H1 (cell line): Measurements from ENCODE around the gene ELSPBP1. TPM values are rescaled to one million over a fixed set of nuclear protein-coding genes. Genes with fewer than 3 reads are reported as not detected.

Experiments used
- CTCF ChIA-PET: fragments of 300-600 bp; sonication (Branson Sonifier 250); formaldehyde crosslinking; loops from one replicate; lab custom pipeline; 2021; ENCODE audit not compliant: partially characterized antibody; lab: Charles Lee
- POLR2A ChIA-PET: fragments of 300-600 bp; sonication (Branson Sonifier 250); formaldehyde crosslinking; loops from one replicate; lab custom pipeline; 2021; ENCODE audit warnings: inconsistent platforms; ENCODE audit not compliant: partially characterized antibody; lab: Charles Lee
- DNase-seq, 2 experiments: peaks; one replicate each; pipeline versions ENCODE4 v3.0.0 to v3.0.0-alpha.2; 2010 to 2022; ENCODE audit warnings: low spot score in 2 of 2, low read depth in 1 of 2, mixed read lengths in 1 of 2
- FAIRE-seq: peaks from 2 replicates; lab custom pipeline; 2011; peaks lifted over from hg19 to GRCh38; lab: Jason Lieb, UNC
- H2AFZ ChIP-seq: 2 replicates; pipeline ENCODE4 v1.8.1; 2012; ENCODE audit warnings: low read length, inconsistent platforms
- H2AK5ac ChIP-seq: 2 replicates; pipeline ENCODE4 v1.6.1; 2013; ENCODE audit warnings: low read depth, low read length
- H2BK120ac ChIP-seq: replicated peaks from 2 replicates; pipeline ENCODE3; 2013; ENCODE audit warnings: low read depth, low read length, inconsistent platforms
- H2BK12ac ChIP-seq: 2 replicates; pipeline ENCODE4 v1.6.1; 2013; ENCODE audit warnings: low read depth, low read length
- H2BK15ac ChIP-seq: 2 replicates; pipeline ENCODE4 v1.6.1; 2013; ENCODE audit warnings: low read length
- H2BK20ac ChIP-seq: 2 replicates; pipeline ENCODE4 v1.6.1; 2013; ENCODE audit warnings: low read length
- H2BK5ac ChIP-seq: 2 replicates; pipeline ENCODE4 v1.6.1; 2013; ENCODE audit warnings: low read depth, low read length
- H3K14ac ChIP-seq: 2 replicates; pipeline ENCODE4 v1.6.1; 2013; ENCODE audit warnings: inconsistent platforms; ENCODE audit not compliant: insufficient read length
- H3K18ac ChIP-seq: 2 replicates; pipeline ENCODE4 v1.6.1; 2013; ENCODE audit warnings: low read length; ENCODE audit errors: extremely low read depth
- H3K23ac ChIP-seq: 2 replicates; pipeline ENCODE4 v1.6.1; 2013; ENCODE audit warnings: inconsistent platforms; ENCODE audit not compliant: insufficient read length
- H3K23me2 ChIP-seq: 2 replicates; pipeline ENCODE4 v1.6.1; 2013; ENCODE audit warnings: low read depth, low read length
- H3K27ac ChIP-seq: 2 replicates; pipeline ENCODE4 v1.6.1; 2011; ENCODE audit warnings: low read depth, low read length, inconsistent platforms
- H3K27me3 ChIP-seq, 4 experiments: replicated peaks in 1 of 4; 1 replicate in 1 of 4; 2 replicates in 3 of 4; pipeline versions ENCODE4 v1.6.1 to v1.8.1; 2011 to 2013; ENCODE audit warnings: low read length in 3 of 4, mild to moderate bottlenecking in 3 of 4, inconsistent platforms in 2 of 4, mixed read lengths in 2 of 4, moderate library complexity in 1 of 4; ENCODE audit not compliant: control insufficient read depth in 3 of 4, insufficient read depth in 3 of 4; ENCODE audit errors: extremely low read depth in 1 of 4
- H3K36me3 ChIP-seq, 4 experiments: 2 replicates each; pipeline versions ENCODE4 v1.6.1 to v1.8.1; 2011 to 2013; ENCODE audit warnings: mild to moderate bottlenecking in 4 of 4, low read length in 3 of 4, moderate library complexity in 2 of 4, control low read depth in 1 of 4, inconsistent platforms in 1 of 4; ENCODE audit not compliant: insufficient read depth in 4 of 4, control insufficient read depth in 2 of 4
- H3K4ac ChIP-seq: replicated peaks from 2 replicates; pipeline ENCODE3; 2013; ENCODE audit warnings: low read length, low read depth, mixed read lengths, inconsistent platforms; ENCODE audit not compliant: insufficient read length
- H3K4me1 ChIP-seq, 4 experiments: replicated peaks in 1 of 4; 1 replicate in 1 of 4; 2 replicates in 3 of 4; pipeline versions ENCODE4 v1.6.1 to v1.8.1; 2011 to 2013; ENCODE audit warnings: low read length in 3 of 4, inconsistent platforms in 2 of 4, mixed read lengths in 1 of 4; ENCODE audit not compliant: insufficient read depth in 4 of 4, control insufficient read depth in 3 of 4
- H3K4me2 ChIP-seq, 2 experiments: 2 replicates each; pipeline versions ENCODE4 v1.6.1 to v1.8.1; 2011 to 2013; ENCODE audit warnings: low read depth in 2 of 2, low read length in 2 of 2, control low read depth in 1 of 2, inconsistent platforms in 1 of 2, mild to moderate bottlenecking in 1 of 2; ENCODE audit not compliant: insufficient read depth in 1 of 2
- H3K4me3 ChIP-seq, 4 experiments: fragments of 200-600, 300-600 bp in 1 of 4; sonication (generic), shearing (Covaris generic), sonication (Bioruptor Twin) in 1 of 4; 2 replicates each; pipeline versions ENCODE4 v1.5.1 to v1.8.1; 2011 to 2016; ENCODE audit warnings: low read length in 4 of 4, low read depth in 3 of 4, control low read depth in 2 of 4, inconsistent platforms in 2 of 4, mild to moderate bottlenecking in 2 of 4, mixed read lengths in 1 of 4, moderate library complexity in 1 of 4; ENCODE audit not compliant: insufficient read depth in 2 of 4; ENCODE audit errors: extremely low read depth in 1 of 4
- H3K56ac ChIP-seq: replicated peaks from 2 replicates; pipeline ENCODE3; 2013; ENCODE audit warnings: low read depth, mild to moderate bottlenecking, mixed read lengths, low read length, inconsistent platforms; ENCODE audit not compliant: insufficient read length
- H3K79me1 ChIP-seq: 2 replicates; pipeline ENCODE4 v1.6.1; 2013; ENCODE audit warnings: low read depth, low read length, control low read depth
- H3K79me2 ChIP-seq, 2 experiments: 2 replicates each; pipeline versions ENCODE4 v1.6.1 to v1.8.1; 2012 to 2013; ENCODE audit warnings: low read length in 2 of 2, mild to moderate bottlenecking in 2 of 2, inconsistent platforms in 1 of 2; ENCODE audit not compliant: insufficient read depth in 2 of 2, control insufficient read depth in 1 of 2
- H3K9ac ChIP-seq, 4 experiments: replicated peaks in 1 of 4; 1 replicate in 1 of 4; 2 replicates in 3 of 4; pipeline versions ENCODE4 v1.6.1 to v1.8.1; 2011 to 2013; ENCODE audit warnings: low read depth in 3 of 4, low read length in 3 of 4, control low read depth in 2 of 4, mild to moderate bottlenecking in 2 of 4, moderate library complexity in 2 of 4, inconsistent platforms in 1 of 4; ENCODE audit errors: extremely low read depth in 1 of 4
- H3K9me3 ChIP-seq, 2 experiments: 2 replicates each; pipeline versions ENCODE4 v1.6.1 to v1.8.1; 2012 to 2013; ENCODE audit warnings: mild to moderate bottlenecking in 2 of 2, moderate library complexity in 2 of 2, control low read depth in 1 of 2, inconsistent platforms in 1 of 2, low read depth in 1 of 2, low read length in 1 of 2, mixed read lengths in 1 of 2; ENCODE audit not compliant: insufficient read depth in 2 of 2
- H4K20me1 ChIP-seq, 2 experiments: replicated peaks in 1 of 2; 2 replicates each; pipeline versions ENCODE3 to v1.8.1; 2011 to 2013; ENCODE audit warnings: inconsistent platforms in 2 of 2, low read length in 2 of 2, mild to moderate bottlenecking in 1 of 2; ENCODE audit not compliant: insufficient read depth in 2 of 2, control insufficient read depth in 1 of 2
- H4K5ac ChIP-seq: 2 replicates; pipeline ENCODE4 v1.6.1; 2013; ENCODE audit warnings: low read length, low read depth, mixed read lengths, inconsistent platforms; ENCODE audit not compliant: insufficient read length
- H4K8ac ChIP-seq: 2 replicates; pipeline ENCODE4 v1.8.0; 2013; ENCODE audit warnings: mild to moderate bottlenecking, moderate library complexity, low read length, inconsistent platforms; ENCODE audit not compliant: insufficient read depth; ENCODE audit errors: extremely low read depth
- H4K91ac ChIP-seq: replicated peaks from 2 replicates; pipeline ENCODE3; 2013; ENCODE audit warnings: low read length, mixed read lengths, inconsistent platforms; ENCODE audit not compliant: insufficient read length
- BCL11A ChIP-seq, 2 experiments: IDR thresholded peaks; one replicate each; pipeline ENCODE4 v1.6.1; 2011; ENCODE audit warnings: low read depth in 2 of 2, low read length in 2 of 2, mild to moderate bottlenecking in 2 of 2
- CEBPB ChIP-seq: IDR thresholded peaks from 2 replicates; pipeline ENCODE4 v1.6.1; 2012; ENCODE audit warnings: low read depth, low read length
- FOSL1 ChIP-seq: IDR thresholded peaks from 2 replicates; pipeline ENCODE4 v1.6.1; 2011; ENCODE audit warnings: mild to moderate bottlenecking, low read depth, low read length, moderate library complexity; ENCODE audit not compliant: insufficient read depth
- RAD21 ChIP-seq, 2 experiments: IDR thresholded peaks in 1 of 2; conservative IDR thresholded peaks in 1 of 2; 2 replicates each; pipeline ENCODE4 v1.6.1; 2011; ENCODE audit warnings: low read depth in 2 of 2, low read length in 2 of 2, improper control_type of control experiment in 1 of 2, inconsistent platforms in 1 of 2, mild to moderate bottlenecking in 1 of 2, moderate library complexity in 1 of 2
- SAP30 ChIP-seq: fragments of 300-600 bp; sonication (generic); IDR thresholded peaks from 2 replicates; pipeline ENCODE4 v1.7.1; 2012; ENCODE audit warnings: low read length, moderate library complexity, mild to moderate bottlenecking, inconsistent platforms; ENCODE audit not compliant: insufficient read depth, insufficient replicate concordance
- TEAD4 ChIP-seq: IDR thresholded peaks from 2 replicates; pipeline ENCODE4 v1.6.1; 2012; ENCODE audit warnings: low read depth, low read length, inconsistent platforms, mixed read lengths
- WGBS, 2 experiments: shearing (Covaris generic) in 1 of 2; methylation state at CpG; one replicate each; pipeline versions ENCODE4 v1.1.6 to v1.1.7; 2013 to 2015; ENCODE audit warnings: low lambda C conversion rate in 2 of 2, mixed read lengths in 2 of 2, inconsistent platforms in 1 of 2, low coverage in 1 of 2, missing lambda C conversion rate in 1 of 2; ENCODE audit not compliant: insufficient replicate concordance in 2 of 2, insufficient coverage in 1 of 2, insufficient read length in 1 of 2; ENCODE audit errors: extremely low coverage in 1 of 2, missing lambda C conversion rate in 1 of 2; 5-methylcytosine and 5-hydroxymethylcytosine counted together
- polyA plus RNA-seq, 7 experiments: library from polyadenylated mRNA; depleted of rRNA in 3 of 7; stranded (reverse) in 5 of 7; unstranded in 2 of 7; fragments of >200 nt in 5 of 7; fragments of 200-250 nt in 2 of 7; gene quantifications; 1 replicate in 5 of 7; 2 replicates in 1 of 7; 4 replicates in 1 of 7; pipeline versions ENCODE4 v1.2.1 to v1.2.3, GENCODE V29; 2011 to 2013; ENCODE audit warnings: missing spikeins in 2 of 7, mixed read lengths in 2 of 7
- total RNA-seq: library from RNA; stranded (reverse); fragmentation: NEBNext Ultra II Directional; extraction: Animal tissue kit (Norgen Biotek cat#: 25700); gene quantifications from 2 replicates; pipeline ENCODE4 v1.2.1, GENCODE V29; 2021
- TF ChIP-seq, protein P1 (sequence below), 3 experiments: IDR thresholded peaks; 1 replicate in 2 of 3; 2 replicates in 1 of 3; pipeline versions ENCODE4 v1.5.1 to v1.6.1; 2011; ENCODE audit warnings: low read length in 3 of 3, mild to moderate bottlenecking in 3 of 3, inconsistent platforms in 2 of 3, low read depth in 1 of 3, moderate library complexity in 1 of 3; ENCODE audit not compliant: insufficient read depth in 1 of 3; ENCODE audit errors: control extremely low read depth in 1 of 3

Gene ELSPBP1
- total and polyA plus RNA-seq, 2 of the 8 experiments (the other 6 are each of a cell fraction or from before 2014, with no cell fraction given): not detected

GRCh38 chr19:48000846-48001245, 6.4 kb downstream of the ELSPBP1 start:
- H3K4ac ChIP-seq: no peak overlapping the region
- peaks cover 4% of the 10 kb centered on the region; the same call in 1 of the 2 replicates for H3K23me2 ChIP-seq
- no peak overlapping the region for H3K18ac ChIP-seq
- DNase-seq: peak in 1 of 2 experiments; percentile 1
- no peaks in the 10 kb centered on the region for H3K4me1 ChIP-seq
- no peak overlapping the region for H2BK120ac ChIP-seq
- H3K14ac ChIP-seq: no peak overlapping the region
- H3K9ac ChIP-seq: no peak overlapping the region
- H2BK20ac ChIP-seq: no peak overlapping the region
- ChIA-PET POLR2A (no interaction called here), CTCF (interaction anchor here (0.7 to 1.4 kb wide), 5 partner anchors 11 to 109 kb away, joined by 3 to 5 read pairs (median 3); partner anchors contain the start of gene PLA2G4C)
- no peaks in the 10 kb centered on the region for H3K36me3 ChIP-seq
- H2BK5ac ChIP-seq: no peak overlapping the region
- H3K9me3 ChIP-seq: no peaks in the 10 kb centered on the region
- no peak overlapping the region for H2AFZ ChIP-seq
- H3K56ac ChIP-seq: no peak overlapping the region
- no peak overlapping the region for H2BK12ac ChIP-seq
- H3K27ac ChIP-seq: no peak overlapping the region
- H3K27me3 ChIP-seq: no peaks in the 10 kb centered on the region
- no peak overlapping the region for H3K4me2 ChIP-seq
- no peak overlapping the region for H3K23ac ChIP-seq
- H3K4me3 ChIP-seq: no peak overlapping the region
- H4K91ac ChIP-seq: no peak overlapping the region
- no peaks in the 10 kb centered on the region for H3K79me1 ChIP-seq
- H2BK15ac ChIP-seq: no peak overlapping the region
- H4K8ac ChIP-seq: no peak overlapping the region
- no peak overlapping the region for H4K5ac ChIP-seq
- WGBS, 2 experiments: 89% methylated on average over 5 of the region's 6 CpGs; no CpG with 5 or more reads in 1 of the 2 experiments
- H2AK5ac ChIP-seq: no peak overlapping the region
- no peak for FAIRE-seq
- H3K79me2 ChIP-seq: no peaks in the 10 kb centered on the region
- H4K20me1 ChIP-seq: peaks cover 0 to 2% of the 10 kb centered on the region in 2 experiments
- TF ChIP-seq TEAD4 (no peak), FOSL1 (no peak), CEBPB (no peak), BCL11A (IDR thresholded peaks at IDR 0.05; ENCODE audit: low read depth in 2 of 2, low read length in 2 of 2) (no peak), RAD21 (IDR thresholded peaks at IDR 0.05 in 1 of 2, conservative IDR thresholded peaks at IDR 0.05 in 1 of 2; ENCODE audit: low read depth in 2 of 2, low read length in 2 of 2) (no peak), SAP30 (no peak)
- TF ChIP-seq, protein P1, sequence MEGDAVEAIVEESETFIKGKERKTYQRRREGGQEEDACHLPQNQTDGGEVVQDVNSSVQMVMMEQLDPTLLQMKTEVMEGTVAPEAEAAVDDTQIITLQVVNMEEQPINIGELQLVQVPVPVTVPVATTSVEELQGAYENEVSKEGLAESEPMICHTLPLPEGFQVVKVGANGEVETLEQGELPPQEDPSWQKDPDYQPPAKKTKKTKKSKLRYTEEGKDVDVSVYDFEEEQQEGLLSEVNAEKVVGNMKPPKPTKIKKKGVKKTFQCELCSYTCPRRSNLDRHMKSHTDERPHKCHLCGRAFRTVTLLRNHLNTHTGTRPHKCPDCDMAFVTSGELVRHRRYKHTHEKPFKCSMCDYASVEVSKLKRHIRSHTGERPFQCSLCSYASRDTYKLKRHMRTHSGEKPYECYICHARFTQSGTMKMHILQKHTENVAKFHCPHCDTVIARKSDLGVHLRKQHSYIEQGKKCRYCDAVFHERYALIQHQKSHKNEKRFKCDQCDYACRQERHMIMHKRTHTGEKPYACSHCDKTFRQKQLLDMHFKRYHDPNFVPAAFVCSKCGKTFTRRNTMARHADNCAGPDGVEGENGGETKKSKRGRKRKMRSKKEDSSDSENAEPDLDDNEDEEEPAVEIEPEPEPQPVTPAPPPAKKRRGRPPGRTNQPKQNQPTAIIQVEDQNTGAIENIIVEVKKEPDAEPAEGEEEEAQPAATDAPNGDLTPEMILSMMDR (IDR thresholded peaks at IDR 0.05; ENCODE audit: control extremely low read depth in 1 of 3, insufficient read depth in 1 of 3, low read depth in 1 of 3, low read length in 3 of 3): no peak
